NB4 (cell line): ENCODE results near the gene MYO1F.

Experiments used
- POLR2A ChIP-seq: IDR thresholded peaks from 2 replicates; pipeline ENCODE4 v1.6.1; 2011; ENCODE audit warnings: mild to moderate bottlenecking; ENCODE audit not compliant: insufficient read length; ENCODE audit errors: extremely low read depth
- TF ChIP-seq, protein P1 (sequence below): IDR thresholded peaks from one replicate; pipeline ENCODE4 v1.5.1; 2012; ENCODE audit warnings: low read depth, low read length
- TF ChIP-seq, protein P2 (sequence below): IDR thresholded peaks from 2 replicates; pipeline ENCODE4 v1.6.1; 2011; ENCODE audit warnings: low read depth, low read length

DNA sequence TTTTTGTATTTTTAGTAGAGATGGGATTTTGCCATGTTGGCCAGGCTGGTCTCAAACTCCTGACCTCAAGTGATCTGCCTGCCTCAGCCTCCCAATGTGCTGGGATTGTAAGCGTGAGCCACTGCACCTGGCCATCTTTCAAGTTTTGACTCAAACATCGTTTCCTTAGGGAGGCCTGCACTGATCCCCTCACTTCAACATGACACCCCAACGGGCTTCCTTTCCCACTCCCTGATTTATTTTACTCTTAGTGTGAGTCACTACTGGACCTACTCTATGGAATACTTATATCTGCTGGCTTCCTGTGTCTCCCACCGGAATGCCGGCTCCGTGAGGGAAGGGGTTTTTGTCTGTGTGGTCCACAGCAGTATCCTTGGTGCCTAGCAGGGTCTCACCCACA, 37.8 kb upstream of the MYO1F start:
- TF ChIP-seq, protein P1, sequence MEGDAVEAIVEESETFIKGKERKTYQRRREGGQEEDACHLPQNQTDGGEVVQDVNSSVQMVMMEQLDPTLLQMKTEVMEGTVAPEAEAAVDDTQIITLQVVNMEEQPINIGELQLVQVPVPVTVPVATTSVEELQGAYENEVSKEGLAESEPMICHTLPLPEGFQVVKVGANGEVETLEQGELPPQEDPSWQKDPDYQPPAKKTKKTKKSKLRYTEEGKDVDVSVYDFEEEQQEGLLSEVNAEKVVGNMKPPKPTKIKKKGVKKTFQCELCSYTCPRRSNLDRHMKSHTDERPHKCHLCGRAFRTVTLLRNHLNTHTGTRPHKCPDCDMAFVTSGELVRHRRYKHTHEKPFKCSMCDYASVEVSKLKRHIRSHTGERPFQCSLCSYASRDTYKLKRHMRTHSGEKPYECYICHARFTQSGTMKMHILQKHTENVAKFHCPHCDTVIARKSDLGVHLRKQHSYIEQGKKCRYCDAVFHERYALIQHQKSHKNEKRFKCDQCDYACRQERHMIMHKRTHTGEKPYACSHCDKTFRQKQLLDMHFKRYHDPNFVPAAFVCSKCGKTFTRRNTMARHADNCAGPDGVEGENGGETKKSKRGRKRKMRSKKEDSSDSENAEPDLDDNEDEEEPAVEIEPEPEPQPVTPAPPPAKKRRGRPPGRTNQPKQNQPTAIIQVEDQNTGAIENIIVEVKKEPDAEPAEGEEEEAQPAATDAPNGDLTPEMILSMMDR: no peak
- TF ChIP-seq POLR2A: no peak
- TF ChIP-seq, protein P2, sequence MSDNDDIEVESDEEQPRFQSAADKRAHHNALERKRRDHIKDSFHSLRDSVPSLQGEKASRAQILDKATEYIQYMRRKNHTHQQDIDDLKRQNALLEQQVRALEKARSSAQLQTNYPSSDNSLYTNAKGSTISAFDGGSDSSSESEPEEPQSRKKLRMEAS: no peak
